Hematopoietic multipotent progenitor cell treated with erythropoietin and hydrocortisone succinate and interleukin-3 and kit ligand, for 6 days (in vitro differentiated cells): ENCODE results near the gene ADPRHL1.
"Not testable (repeated sequence)": the region's sequence is repeated elsewhere in the genome, so short reads cannot be mapped to it uniquely, and the experiment has no call there.

Experiments
- DNase-seq: peaks from one replicate; pipeline ENCODE4 v3.0.0-alpha.2; 2015

The ADPRHL1 gene

DNA sequence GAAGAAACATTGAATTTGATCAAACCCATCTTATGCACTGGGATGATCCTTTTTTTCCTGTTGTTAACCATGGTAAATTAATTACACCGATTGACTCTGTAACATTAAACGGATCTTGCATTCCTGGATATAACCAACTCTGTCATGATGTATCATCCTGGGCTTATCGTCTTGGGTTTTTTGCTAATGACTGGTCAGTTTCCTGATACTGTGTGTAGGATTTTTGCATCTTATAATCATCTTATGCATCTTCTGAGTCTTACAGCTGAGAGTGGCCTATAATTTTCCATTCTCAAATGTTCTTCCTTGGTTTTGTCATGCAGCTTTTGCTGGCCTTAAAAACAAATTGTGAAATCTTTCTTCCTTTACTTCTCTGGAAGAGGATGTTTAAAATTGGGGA lies 24.4 kb upstream of the ADPRHL1 start:
- no peak for DNase-seq

DNA sequence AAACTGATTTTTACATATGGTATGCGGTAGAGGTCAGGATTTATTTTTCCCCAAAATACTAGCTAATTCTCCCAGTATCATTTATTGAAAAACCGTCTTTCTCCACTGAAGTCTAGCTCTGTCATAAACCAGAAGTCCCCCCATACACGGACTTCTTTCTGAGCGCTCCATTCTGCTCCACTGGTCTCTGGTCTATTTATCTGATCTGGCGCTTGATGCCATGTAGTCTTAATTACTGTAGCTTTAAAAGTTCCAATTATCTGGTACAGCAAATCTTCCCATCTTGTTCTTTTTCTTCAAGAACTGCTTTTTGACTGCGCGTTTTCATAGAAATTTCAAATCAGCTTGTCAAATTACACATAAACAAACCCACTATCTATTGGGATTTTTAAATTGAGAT lies 23.5 kb upstream of the ADPRHL1 start:
- DNase-seq = no peak

DNA sequence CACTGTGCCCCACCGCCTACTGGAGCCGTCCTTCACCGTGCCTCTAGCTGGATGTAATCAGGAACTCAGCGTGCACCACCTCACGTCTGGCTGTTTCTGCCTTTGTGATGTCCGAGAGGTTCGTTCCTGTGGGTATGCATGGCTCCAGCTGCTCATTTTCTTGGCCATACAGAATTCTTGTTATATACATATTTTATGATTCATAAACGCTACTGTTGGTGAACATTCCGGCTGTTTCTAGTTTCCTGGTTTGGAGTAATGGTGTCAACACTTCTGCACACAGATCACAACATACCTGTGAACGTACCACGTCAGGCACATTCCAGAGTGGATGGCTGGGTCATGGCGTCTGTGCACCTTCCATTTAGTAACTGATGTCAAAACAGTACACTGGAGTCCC lies 22.6 kb upstream of the ADPRHL1 start:
- no peak for DNase-seq

DNA sequence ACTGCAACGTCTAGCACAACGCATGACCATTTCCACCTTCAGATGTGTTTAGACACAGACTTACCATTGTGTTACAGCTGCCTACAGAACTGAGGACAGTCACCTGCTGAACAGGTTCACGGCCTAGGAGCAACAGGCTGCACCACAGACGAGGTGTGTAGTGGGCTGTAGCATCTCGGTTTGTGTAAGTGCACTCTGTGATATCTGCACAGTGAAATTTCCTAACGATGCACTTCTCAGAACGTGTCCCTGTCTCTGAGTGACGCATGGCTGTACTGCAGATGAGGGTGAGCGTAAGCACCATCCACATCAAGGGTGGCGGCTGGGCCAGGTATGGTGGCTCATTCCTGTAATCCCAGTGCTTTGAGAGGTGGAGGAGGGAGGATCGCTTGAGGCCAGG lies 22.0 kb upstream of the ADPRHL1 start:
- no peak for DNase-seq

DNA sequence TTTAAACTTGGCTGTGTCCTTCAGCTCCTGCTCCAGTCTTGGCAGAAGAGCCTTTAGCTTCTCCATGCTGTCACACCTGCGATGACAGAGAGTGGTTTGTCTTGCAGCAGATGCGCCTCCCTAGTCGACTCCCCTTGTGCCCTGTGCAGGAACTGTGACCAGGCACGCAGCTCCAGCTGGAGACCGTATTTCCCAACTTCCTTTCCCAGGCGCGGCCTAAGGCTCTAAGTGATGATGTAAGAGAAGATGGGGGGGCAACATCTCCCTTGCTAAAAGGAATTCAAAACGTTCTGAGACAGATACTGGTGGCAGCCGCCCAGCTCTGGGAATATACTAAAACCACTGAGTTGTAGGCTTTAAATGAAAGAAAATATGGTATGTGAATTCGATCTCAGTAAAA lies 20.9 kb upstream of the ADPRHL1 start:
- peak; percentile 30 for DNase-seq

DNA sequence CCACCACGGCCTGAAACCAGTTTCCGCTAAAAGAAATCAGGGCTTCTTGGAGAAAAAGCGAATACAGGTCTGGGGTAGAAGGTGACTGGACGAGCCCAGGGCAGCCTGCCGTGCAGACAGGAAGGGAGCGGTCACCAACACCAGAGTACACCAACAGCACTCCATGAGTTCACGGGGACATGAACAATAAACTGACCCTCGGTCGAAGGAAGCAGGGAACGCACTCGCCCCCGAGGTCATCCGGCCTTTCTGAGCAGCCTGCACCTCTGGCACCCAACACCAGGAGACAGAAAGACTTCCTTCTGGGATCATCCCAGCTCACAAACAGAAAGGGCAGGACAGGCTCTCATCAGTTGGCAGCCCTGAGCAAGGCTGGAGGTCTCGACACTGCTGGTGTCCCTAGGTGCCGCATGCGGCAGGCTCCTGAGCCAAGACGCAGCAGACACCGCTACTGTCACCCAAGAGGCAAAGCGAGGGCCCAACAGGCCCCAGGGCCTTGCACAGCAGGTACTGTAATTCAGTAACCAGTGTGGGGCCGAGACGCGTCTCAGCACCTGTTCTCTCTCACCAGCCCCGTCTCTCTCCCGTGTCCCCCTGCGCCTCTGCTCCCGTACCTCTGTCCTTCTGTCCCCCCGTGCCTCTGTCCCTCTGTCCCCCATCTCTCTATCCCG lies 19.2 kb upstream of the ADPRHL1 start:
- DNase-seq = no peak

DNA sequence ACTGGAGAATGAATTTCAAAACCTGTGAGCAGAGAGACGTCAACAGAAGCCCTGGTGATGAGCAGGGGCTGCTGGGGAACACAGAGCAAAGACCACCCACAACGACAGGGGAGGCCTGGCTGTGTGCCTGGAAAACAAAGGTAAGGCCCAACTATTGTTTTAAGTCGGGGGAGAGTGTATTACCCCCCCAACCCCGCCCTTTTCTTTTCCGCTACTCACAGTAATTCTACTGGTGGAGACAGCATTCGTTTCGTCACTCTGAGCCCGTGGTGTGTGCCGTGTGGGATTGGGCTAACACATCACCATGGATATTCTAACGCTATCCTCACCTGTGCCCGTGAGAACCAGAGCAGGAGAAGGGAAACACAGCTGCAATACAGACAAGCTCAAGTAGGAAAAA lies 18.6 kb upstream of the ADPRHL1 start:
- DNase-seq = no peak

DNA sequence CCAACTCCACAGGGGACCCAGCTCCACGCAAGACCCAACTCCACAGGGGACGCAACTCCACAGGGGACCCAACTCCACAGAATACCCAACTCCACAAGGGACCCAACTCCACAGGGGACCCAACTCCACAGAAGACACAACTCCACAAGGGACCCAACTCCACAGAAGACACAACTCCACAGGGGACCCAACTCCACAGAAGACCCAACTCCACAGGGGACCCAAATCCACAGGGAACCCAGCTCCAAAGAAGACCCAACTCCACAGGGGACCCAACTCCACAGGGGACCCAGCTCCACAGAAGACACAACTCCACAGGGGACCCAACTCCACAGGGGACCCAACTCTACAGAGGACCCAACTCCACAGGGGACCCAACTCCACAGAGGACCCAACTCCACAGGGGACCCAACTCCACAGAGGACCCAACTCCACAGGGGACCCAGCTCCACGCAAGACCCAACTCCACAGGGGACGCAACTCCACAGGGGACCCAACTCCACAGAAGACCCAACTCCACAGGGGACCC lies 17.4 kb upstream of the ADPRHL1 start:
- not testable (repeated sequence) for DNase-seq

DNA sequence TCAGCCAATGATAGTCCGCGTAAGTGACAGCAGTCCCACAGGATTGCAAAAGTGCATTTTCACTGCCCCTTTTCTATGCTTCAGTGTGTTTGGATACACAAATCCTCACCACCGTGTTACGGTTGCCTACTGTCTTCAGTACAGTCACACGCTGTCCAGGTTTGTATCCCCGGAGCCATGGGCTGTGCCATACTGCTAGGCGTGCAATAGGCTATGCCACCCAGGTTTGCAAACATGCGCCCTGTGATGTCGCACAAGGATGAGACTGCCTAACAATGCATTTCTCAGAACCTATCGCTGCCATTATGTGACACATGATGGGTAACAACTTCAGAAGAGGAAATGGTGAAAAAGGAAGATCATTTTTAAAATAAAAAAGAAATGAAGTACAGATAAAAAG lies 16.8 kb upstream of the ADPRHL1 start:
- DNase-seq = no peak

DNA sequence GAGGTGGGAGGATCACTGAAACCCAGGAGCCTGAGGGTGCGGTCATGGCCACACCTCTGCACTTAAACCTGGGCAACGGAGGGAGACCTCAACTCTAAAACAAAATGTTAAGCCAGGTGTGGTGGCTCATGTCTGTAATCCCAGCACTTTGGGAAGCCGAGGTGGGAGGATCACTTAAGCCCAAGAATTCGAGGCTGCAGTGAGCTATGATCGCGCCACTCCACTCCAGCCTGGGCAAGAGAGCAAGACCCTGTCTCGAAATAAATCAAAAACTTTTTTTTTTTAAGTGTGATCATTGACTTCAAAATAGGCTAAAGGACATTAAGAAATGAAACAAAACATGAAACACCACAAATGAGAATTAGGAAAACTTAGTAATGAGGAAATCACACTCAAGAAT lies 16.3 kb upstream of the ADPRHL1 start:
- DNase-seq = no peak

DNA sequence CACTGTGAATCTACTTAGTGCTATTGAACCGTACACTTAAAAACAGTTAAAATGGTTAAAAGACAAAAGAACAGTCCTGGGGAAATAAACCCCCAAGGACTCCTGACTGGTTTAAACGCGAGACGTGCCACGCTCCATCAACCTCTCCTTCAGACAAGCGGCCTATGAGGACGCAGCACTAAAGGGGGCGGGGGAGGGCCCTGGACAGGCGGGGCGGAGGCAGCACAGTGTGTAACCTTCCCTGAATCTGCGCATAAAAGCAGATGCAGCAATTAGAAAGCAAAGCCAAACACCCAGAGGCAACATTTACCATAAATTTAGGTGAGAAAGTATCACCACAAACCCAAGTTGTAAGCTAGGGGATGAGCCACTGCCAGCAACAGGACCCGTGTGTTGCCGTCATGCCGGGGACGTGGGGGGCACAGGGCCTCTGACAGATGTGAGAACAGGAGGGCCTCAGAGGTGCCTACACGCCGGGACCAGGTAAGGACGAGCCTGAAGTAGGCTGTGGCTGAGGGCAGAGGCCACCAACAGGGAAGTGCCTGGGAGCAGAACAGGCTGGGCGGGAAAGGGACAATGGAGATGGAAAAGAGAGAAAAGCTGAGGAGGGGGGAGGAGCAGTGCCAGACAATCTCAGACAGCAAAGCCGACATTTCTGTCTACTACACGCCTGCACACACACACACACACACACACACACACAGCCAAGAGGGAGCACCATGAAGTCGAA lies 15.3 kb upstream of the ADPRHL1 start:
- DNase-seq = no peak

DNA sequence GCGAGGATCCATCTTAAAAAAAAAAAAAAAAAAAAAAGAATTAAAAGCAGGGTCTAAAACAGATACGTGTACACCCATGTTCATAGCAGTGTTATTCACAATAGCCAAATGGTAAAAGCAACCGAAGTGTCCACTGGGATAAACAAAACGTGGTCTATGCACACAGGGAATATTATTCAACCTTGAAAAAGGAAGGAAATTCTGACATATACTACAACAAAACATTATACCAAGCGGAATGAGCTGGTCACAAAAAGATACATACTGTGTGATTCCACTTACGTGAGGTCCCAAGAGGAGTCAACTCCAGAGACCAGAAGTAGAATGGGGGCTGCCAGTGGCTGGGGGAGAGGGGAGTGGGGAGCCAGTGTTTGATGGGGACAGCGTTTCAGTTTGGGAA lies 14.7 kb upstream of the ADPRHL1 start:
- DNase-seq = no peak

DNA sequence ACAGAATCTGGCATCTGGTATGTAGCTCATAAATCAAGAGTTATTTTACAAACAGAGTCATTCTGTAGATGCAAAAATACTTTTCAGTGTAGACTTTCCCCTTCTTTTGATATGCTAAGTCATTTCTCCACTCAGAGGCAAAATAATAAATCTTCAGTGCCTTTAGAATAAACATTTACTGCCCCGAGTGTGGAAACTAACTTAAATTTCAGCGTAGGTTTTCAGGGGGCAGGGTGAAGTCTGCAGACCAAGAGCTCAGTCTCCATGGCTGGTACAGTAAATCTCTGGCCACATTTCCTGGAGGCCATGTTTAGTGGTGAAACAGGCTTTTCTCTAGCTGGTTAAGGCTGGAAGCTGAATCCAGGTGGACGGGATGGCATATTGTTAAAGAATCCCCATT lies 13.1 kb upstream of the ADPRHL1 start:
- DNase-seq = no peak

DNA sequence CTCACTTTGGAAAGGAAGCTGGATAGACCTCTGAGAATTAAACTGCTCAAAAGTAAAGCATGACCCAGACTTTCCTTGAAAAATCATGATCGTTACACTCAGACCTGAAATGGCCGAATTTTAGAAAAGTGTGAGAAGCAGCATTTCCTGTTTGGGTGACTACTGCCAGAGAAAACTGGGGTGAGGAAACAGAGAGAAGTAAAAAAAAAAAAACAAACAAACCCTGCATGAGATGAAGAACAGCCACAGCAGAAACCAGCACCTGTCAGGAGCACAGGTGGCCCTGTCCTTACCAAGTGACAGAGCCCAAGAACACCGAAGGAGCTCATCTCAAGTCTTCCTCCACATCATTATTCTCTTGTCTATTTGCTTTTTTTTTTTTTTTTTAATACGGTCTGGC lies 12.0 kb upstream of the ADPRHL1 start:
- no peak for DNase-seq

DNA sequence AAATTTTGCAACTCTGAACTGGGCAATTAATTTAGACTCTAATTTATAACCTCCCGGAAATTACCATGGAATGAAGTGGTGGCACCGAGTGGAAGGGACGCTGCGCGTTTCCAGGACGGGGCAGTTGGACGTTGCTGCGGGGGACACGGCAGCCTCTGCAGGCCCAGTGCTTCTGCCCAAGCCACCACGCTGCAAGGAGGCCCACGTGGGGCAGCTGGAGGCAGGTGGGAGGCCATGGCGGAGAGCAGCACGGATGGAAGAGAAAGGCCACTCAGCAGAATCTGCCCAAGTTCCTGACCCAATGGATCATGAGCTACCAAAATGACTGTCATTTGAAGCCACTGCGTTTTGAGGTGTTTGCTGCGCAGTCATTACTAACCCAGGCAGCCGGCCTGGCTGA lies 11.2 kb upstream of the ADPRHL1 start:
- DNase-seq = no peak

DNA sequence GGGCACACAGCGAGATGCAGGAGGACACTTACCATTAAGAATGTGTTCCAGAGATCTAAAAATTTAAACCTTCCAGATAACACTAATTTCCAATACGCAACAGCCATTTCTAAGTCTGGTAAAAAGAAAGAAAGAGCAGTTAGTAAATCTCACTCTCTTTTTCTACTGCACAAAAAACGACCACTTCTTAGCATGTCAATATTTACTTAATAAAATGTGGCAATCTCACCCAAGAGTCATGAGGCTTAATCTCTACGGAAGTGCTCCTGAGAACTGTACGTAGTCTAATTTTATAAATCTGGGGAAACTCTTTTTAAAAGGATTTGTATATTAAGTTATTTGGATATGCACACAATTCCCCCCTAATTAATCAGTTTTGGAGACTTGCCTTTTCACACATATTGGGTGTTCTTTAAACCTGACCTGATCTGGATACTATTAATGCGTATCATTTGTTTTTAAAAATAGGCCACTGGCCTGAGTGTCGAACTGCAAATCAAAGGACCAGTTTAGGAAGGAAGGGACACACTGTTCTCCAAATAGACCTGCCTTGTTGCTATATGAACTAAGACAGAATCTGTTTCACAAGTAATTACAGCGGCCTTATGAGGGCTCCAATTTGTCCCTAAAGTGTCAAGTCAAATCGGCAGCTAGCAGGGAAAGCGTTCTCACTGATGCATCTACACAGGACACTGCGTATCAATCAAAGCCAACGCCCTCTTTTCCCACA lies 7.9 kb upstream of the ADPRHL1 start:
- DNase-seq = no peak

DNA sequence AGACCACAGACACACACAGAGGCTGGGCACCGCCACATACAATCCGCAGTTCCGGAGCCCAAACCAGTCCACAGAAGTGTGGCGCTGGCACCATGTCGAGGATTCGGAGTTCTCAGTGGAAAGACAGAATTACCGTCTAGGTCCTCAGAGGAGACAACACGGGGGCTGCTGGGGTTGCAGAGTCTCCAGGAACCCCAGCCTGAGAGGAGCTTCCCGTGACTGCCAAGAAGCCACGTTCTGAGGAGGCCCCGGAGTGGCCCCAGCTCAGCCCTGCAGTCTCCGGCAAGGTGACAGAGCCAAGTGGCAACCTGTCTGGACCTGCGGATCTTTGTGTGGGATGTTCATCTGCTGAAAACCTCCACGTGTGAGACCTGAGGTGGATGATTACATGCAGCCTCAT lies 7.3 kb upstream of the ADPRHL1 start:
- DNase-seq = no peak

DNA sequence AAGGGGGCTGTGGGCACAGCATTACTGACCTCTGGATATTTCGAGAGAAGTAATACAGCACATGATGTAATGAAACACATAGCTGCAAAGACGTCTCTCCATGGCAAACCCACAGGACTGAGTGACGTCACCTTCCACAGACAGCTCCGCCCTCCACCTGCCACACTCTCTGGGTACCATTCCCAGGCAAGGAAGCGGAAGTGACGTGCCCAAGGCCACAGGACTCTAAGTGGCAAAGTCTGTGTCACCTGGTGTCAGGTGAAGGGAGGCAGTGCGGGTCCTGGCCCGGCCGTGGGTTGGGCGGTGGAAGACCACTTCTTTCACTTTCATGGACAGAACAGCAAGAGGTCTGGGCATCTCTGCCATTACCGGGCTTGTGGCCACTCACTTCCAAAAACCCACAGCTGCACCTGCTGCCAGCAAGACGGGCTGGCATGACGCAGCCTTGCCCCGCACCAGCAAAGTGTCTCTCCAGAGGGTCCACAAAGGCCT lies 6.8 kb upstream of the ADPRHL1 start:
- no peak for DNase-seq

DNA sequence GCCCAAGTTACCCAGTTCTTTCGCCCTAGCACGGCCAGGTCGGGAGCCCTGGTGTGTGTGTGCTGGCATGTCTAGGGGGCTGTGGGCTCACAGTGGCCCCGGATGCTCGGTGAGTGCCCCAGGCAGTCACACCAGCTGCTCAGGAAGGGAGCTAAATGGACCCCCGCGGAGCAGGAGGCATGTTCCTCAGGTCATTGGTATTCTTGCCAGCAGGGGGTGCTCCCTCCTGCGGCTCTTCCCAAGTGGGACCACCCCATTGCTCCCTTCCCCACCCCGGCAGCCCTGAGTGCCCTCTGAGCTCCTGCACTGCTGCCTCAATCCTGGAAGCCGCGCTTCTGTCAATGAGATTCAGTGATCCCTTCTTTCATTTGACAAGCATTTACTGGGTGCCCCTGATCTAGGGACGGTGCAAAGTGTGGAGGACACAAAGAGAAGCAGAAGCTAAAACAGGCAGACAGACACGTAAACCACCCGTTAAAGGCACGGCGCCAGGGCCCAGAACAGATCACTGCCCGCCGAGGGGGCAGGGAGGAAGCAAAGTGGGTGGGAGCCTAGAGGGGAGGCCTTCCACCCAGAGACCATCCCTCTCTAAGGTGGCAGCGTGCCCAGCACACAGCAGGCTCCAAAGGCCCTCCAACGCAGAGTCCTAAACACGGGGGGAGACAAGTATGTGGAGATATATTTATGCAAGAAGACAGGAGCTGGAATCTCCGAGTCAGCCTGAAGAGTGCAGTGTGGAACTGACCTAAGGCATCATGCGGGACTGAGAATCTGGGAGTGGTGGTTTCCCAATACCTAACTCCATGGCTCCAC lies 5.2 kb upstream of the ADPRHL1 start:
- peak; percentile 40 for DNase-seq

DNA sequence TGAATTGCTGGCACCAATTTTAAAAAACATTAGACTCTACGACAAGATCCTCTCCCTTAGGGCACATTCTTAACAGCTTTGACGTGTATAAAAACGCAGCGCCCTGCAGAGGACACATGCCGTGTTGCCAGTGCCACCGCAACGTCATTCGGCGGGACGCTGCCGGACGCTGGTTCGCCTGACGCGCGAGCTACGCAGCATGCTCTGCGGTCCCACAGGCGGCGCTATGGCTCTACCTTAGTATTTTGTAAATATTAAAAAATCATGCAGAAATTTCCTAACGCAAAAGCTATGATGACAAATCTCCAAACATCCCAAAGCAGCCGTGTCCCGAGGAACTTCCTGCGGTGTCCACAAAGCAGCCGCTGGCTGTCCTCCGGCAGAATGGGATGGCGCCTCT lies 4.2 kb upstream of the ADPRHL1 start:
- DNase-seq = no peak

DNA sequence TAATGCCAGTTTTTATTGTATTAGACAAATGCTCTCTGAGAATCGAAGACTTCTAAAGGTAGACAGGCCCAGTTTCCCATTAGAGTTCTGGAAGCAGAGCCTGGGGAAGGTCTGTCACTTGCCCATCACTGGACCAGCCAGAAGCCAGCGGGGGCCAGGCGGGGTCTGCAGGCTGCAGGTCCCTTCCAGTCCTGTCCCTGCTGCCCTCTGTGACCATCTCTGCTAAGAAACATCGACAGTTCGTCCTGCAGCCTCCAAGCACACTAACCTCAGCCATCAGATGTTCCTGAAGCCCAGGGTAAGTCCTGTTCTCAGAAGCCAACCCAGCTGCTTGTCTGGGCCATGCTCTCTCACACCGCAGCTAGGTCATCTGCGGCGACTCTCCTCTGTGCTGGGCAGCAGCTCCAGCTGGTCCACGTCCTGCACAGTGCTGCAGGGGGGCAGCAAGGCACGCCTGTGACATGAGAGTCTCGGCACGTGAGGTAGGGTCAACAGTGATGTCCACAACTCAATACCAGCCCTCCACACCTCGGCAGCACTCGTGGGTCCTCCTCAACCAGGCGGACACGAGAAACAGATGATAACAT lies 2.9 kb upstream of the ADPRHL1 start:
- no peak for DNase-seq

DNA sequence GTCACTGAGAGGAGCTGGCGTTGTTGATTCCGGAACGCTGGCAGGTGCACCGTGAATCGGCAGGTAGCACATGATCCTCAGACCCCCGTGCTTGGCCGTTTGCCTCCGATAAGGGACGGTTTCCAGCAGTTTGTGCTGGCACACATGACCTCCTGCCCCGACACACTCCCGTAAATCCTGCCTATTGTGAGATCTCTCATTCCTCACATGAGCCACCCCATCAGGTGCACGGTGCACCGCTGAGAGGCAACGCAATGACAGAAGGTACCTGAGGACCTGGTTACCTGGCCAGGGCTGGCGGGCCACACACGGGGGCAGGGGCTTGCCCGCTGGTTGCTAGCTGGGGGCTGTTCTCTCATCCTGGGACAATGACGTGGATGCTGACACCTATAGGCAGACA lies 2.1 kb upstream of the ADPRHL1 start:
- no peak for DNase-seq

DNA sequence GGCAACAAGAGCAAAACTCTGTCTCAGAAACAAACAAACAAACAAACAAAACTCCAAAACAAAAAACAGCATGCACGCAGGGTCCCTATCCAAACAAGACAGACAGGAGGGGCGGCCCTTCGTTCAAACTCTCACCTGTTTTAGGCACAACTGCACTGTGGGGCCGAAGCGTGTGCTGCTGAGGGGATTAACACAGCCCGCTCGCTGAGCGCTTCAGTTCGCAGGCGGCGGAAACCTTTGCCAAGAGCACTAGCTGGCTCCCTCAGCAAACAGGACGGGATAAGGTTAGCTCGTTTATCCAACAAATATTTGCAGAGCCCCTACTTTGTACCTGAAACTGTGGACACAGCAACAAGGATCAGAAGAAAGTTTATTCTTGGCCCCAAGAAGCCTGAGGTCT lies 1.6 kb upstream of the ADPRHL1 start:
- DNase-seq = no peak
